ENCODE data around the gene SHANK2.

GRCh38 chr11:71218789-71219499 lies 33.4 kb downstream of the SHANK2 start:
- TF ChIP-seq CTCF (IDR thresholded peaks at IDR 0.05) (no peak), POLR2A (IDR thresholded peaks at IDR 0.05) (no peak)
